ENCODE results near the gene HOXB3.

Gene HOXB3

DNA sequence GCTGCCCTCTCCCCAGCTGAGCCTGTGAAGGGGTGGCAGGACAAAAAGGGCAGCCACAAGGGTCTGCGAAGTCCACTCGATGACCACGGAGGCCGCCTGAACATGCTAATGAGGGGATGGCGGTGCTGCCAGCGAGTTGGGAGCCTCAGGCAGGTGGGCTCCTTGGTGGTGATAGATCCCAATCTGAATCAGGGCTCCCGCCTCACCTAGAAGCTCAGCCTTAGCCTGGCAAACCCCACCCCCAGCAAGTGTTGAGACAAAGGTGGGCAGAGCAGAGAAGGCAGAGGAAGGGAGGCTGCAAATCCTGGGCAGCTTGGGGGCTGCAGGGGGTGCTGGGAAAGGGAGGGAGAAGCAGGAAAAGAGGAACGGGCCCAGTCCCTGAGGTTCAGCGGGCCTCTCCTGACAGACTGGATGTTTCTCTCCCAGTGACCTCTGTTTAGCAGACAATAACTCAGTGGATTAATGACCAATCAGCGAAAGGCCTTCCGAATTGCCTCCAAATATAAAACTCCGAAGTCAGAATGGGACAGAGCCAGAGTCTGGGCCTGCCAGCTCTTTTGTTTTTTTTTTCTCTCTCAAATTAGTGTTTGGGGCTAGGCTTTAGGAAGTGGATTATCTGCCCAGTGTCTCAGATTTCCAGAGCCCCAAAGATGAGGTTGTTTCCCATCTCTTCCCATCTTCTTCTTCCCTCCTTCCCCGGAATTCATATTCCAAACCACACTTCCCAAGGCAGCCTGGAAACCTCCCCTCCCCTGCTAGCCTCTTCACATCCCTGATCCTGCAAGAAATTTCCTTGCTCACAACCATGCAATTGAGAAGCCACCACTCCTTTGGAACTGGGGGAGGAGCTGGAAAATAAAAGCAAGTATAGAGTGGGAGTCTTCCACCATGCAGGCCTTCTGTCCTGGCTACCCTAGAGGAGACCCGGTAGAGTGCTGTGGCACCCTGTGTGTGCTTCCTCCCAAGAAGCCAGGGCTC lies 29.9 kb downstream of the HOXB3 start:
- no peak for ATAC-seq
- TF ChIP-seq, protein P1, sequence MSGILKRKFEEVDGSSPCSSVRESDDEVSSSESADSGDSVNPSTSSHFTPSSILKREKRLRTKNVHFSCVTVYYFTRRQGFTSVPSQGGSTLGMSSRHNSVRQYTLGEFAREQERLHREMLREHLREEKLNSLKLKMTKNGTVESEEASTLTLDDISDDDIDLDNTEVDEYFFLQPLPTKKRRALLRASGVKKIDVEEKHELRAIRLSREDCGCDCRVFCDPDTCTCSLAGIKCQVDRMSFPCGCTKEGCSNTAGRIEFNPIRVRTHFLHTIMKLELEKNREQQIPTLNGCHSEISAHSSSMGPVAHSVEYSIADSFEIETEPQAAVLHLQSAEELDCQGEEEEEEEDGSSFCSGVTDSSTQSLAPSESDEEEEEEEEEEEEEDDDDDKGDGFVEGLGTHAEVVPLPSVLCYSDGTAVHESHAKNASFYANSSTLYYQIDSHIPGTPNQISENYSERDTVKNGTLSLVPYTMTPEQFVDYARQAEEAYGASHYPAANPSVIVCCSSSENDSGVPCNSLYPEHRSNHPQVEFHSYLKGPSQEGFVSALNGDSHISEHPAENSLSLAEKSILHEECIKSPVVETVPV (CRISPR knock-in tag; IDR thresholded peaks at IDR 0.05), result no peak
- TF ChIP-seq ZFP30 (CRISPR knock-in tag; IDR thresholded peaks at IDR 0.05), result no peak
- TF ChIP-seq BACH2 (CRISPR knock-in tag; IDR thresholded peaks at IDR 0.05; ENCODE audit: borderline replicate concordance), result no peak
- no peak for TF ChIP-seq ZFP3 (CRISPR knock-in tag; IDR thresholded peaks at IDR 0.05)
- TF ChIP-seq ARNTL (CRISPR knock-in tag; IDR thresholded peaks at IDR 0.05; ENCODE audit: borderline replicate concordance, low read depth), result no peak
- TF ChIP-seq ZNF70 (CRISPR knock-in tag; IDR thresholded peaks at IDR 0.05), result no peak

DNA sequence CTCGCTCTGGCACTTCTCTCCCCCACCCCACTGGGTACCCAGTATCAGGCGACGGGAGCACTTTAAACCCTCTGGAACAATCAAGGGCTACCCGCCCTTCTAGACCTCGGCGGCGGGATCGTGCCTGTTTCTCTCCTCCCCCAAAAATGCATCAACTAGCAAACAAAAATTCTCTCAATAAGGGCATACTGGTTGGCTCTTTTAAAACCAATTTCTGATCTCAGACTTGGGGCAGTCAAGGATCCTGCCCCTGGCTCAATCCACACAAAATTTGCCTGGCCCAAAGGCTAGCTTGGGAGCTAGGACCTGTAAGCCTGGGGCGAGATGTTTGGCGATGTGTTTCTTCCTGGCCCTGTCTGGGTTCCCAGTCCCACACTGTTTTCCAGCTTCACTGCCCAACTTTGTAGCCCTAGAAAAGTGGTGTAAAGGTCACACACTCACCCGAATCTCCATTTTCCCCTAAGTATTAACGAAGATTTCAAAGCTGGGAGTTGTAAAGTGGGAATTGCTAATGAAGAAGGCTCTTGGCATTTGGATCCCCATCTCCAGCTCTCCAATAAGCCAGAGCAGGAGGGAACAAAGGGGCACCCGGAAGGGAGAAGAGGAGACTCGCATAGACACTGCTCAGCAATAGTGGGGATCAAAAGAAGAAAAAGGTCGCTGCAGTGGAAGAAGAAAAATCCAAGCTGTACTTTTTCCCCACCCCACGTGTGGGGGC lies 30.8 kb downstream of the HOXB3 start:
- TF ChIP-seq ZNF70 (CRISPR knock-in tag; IDR thresholded peaks at IDR 0.05) (no peak), BACH2 (CRISPR knock-in tag; IDR thresholded peaks at IDR 0.05; ENCODE audit: borderline replicate concordance) (no peak), RARB (CRISPR knock-in tag; IDR thresholded peaks at IDR 0.05) (no peak), PPARA (CRISPR knock-in tag; IDR thresholded peaks at IDR 0.05; ENCODE audit: borderline replicate concordance) (no peak), SNAI2 (CRISPR knock-in tag; IDR thresholded peaks at IDR 0.05) (no peak), ZC3H10 (CRISPR knock-in tag; IDR thresholded peaks at IDR 0.05) (no peak), TOX (CRISPR knock-in tag; IDR thresholded peaks at IDR 0.05; ENCODE audit: borderline replicate concordance) (no peak), ZFP30 (CRISPR knock-in tag; IDR thresholded peaks at IDR 0.05) (no peak), ISL1 (CRISPR knock-in tag; IDR thresholded peaks at IDR 0.05) (no peak)
- TF ChIP-seq, protein P1 (CRISPR knock-in tag; IDR thresholded peaks at IDR 0.05), result no peak
- TF ChIP-seq, protein P2, sequence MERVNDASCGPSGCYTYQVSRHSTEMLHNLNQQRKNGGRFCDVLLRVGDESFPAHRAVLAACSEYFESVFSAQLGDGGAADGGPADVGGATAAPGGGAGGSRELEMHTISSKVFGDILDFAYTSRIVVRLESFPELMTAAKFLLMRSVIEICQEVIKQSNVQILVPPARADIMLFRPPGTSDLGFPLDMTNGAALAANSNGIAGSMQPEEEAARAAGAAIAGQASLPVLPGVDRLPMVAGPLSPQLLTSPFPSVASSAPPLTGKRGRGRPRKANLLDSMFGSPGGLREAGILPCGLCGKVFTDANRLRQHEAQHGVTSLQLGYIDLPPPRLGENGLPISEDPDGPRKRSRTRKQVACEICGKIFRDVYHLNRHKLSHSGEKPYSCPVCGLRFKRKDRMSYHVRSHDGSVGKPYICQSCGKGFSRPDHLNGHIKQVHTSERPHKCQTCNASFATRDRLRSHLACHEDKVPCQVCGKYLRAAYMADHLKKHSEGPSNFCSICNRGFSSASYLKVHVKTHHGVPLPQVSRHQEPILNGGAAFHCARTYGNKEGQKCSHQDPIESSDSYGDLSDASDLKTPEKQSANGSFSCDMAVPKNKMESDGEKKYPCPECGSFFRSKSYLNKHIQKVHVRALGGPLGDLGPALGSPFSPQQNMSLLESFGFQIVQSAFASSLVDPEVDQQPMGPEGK (CRISPR knock-in tag; IDR thresholded peaks at IDR 0.05; ENCODE audit: borderline replicate concordance), result no peak
- TF ChIP-seq, protein P3, sequence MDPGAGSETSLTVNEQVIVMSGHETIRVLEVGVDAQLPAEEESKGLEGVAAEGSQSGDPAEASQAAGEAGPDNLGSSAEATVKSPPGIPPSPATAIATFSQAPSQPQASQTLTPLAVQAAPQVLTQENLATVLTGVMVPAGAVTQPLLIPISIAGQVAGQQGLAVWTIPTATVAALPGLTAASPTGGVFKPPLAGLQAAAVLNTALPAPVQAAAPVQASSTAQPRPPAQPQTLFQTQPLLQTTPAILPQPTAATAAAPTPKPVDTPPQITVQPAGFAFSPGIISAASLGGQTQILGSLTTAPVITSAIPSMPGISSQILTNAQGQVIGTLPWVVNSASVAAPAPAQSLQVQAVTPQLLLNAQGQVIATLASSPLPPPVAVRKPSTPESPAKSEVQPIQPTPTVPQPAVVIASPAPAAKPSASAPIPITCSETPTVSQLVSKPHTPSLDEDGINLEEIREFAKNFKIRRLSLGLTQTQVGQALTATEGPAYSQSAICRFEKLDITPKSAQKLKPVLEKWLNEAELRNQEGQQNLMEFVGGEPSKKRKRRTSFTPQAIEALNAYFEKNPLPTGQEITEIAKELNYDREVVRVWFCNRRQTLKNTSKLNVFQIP (CRISPR knock-in tag; IDR thresholded peaks at IDR 0.05; ENCODE audit: borderline replicate concordance, low read depth), result no peak
- TF ChIP-seq, protein P4, sequence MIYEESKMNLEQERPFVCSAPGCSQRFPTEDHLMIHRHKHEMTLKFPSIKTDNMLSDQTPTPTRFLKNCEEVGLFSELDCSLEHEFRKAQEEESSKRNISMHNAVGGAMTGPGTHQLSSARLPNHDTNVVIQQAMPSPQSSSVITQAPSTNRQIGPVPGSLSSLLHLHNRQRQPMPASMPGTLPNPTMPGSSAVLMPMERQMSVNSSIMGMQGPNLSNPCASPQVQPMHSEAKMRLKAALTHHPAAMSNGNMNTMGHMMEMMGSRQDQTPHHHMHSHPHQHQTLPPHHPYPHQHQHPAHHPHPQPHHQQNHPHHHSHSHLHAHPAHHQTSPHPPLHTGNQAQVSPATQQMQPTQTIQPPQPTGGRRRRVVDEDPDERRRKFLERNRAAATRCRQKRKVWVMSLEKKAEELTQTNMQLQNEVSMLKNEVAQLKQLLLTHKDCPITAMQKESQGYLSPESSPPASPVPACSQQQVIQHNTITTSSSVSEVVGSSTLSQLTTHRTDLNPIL (CRISPR knock-in tag; IDR thresholded peaks at IDR 0.05; ENCODE audit: low read depth), result no peak
- ATAC-seq, result no peak

DNA sequence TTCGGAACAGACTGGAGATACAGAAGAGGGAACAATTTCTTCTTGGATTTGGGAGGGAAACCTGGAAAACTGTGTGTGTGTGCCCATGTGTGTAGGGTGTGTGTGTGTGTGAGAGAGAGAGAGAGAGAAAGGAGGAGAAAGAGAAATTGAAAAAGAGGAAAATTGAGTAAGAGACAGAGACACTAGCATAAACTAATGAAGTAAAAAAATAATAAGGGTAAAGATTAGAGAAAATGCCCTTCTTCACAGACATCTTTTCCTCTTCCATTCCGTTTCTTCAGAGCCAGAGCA lies 31.3 kb downstream of the HOXB3 start:
- TF ChIP-seq, protein P2 (CRISPR knock-in tag; IDR thresholded peaks at IDR 0.05; ENCODE audit: borderline replicate concordance), result no peak
- no peak for TF ChIP-seq BACH2 (CRISPR knock-in tag; IDR thresholded peaks at IDR 0.05; ENCODE audit: borderline replicate concordance)
- TF ChIP-seq ZNF8 (CRISPR knock-in tag; IDR thresholded peaks at IDR 0.05), result no peak
- TF ChIP-seq PPARA (CRISPR knock-in tag; IDR thresholded peaks at IDR 0.05; ENCODE audit: borderline replicate concordance), result no peak
- no peak for TF ChIP-seq SNAI2 (CRISPR knock-in tag; IDR thresholded peaks at IDR 0.05)
- no peak for TF ChIP-seq ARNTL (CRISPR knock-in tag; IDR thresholded peaks at IDR 0.05; ENCODE audit: borderline replicate concordance, low read depth)

More for the DNA sequence above, 31.3 kb downstream of the HOXB3 start:
- ATAC-seq, result no peak

Data from SK-N-SH treated with all-trans-retinoic acid at 6 μM for 48 hours (cell line).